K562 (cell line): ENCODE measurements around the gene ERP27. TPM values are rescaled to one million over a fixed set of nuclear protein-coding genes. Genes with fewer than 3 reads are reported as not detected.
A peak's percentile ranks its signal among the peaks of the same experiment; 100 is the strongest.

Experiments used
- ATAC-seq: fragments of 200-7000 bp; cut with Tn5 transposase; 3 replicates; pipeline ENCODE4 v1.9.1; 2020; ENCODE audit warnings: moderate library complexity
- BruUV-seq: library from RNA; stranded (reverse); fragments of 400-500 nt; replicated peaks from 2 replicates; lab custom pipeline; 2021; lab: Mats Ljungman, UMichigan
- CTCF ChIA-PET: fragments of 300-600 bp; formaldehyde crosslinking; extraction: SDS; loops from one replicate; lab custom pipeline; 2021; ENCODE audit warnings: low intra/inter-chr PET ratio; lab: Yijun Ruan, JAX
- POLR2A ChIA-PET: fragments of 300-600, 350-650 bp; sonication (Branson Sonifier 250); formaldehyde crosslinking; extraction: SDS; loops from one replicate; lab custom pipeline; 2021; ENCODE audit warnings: antibody characterized with exemption, inconsistent platforms; lab: Yijun Ruan, JAX
- DNase-seq, 4 experiments: peaks; one replicate each; pipeline versions ENCODE4 v3.0.0 to v3.0.0-alpha.2; 2011 to 2018; ENCODE audit warnings: low spot score in 3 of 4, mixed read lengths in 3 of 4; ENCODE audit errors: extremely low read depth in 1 of 4
- FAIRE-seq: peaks from 2 replicates; lab custom pipeline; 2011; peaks lifted over from hg19 to GRCh38; lab: Jason Lieb, UNC
- H2AFZ ChIP-seq: 2 replicates; pipeline ENCODE4 v1.6.0; 2011; ENCODE audit warnings: low read depth, low read length, control low read depth, inconsistent platforms
- H3K27ac ChIP-seq: fragments of 200-600 bp; 3 replicates; pipeline ENCODE4 v1.8.0; 2011; ENCODE audit warnings: low read depth, mild to moderate bottlenecking, control low read depth, inconsistent platforms, low read length, moderate library complexity, mixed read lengths; ENCODE audit errors: extremely low read depth
- H3K27me3 ChIP-seq, 2 experiments: fragments of 300-600 bp in 1 of 2; 2 replicates in 1 of 2; 3 replicates in 1 of 2; pipeline versions ENCODE4 v1.6.0 to v1.8.0; 2011; ENCODE audit warnings: inconsistent platforms in 2 of 2, low read length in 2 of 2, mild to moderate bottlenecking in 1 of 2, mixed read lengths in 1 of 2, moderate library complexity in 1 of 2; ENCODE audit not compliant: control insufficient read depth in 2 of 2, insufficient read depth in 2 of 2
- H3K36me3 ChIP-seq: fragments of 300-600 bp; 3 replicates; pipeline ENCODE4 v1.8.0; 2011; ENCODE audit warnings: mild to moderate bottlenecking, low read length, inconsistent platforms; ENCODE audit not compliant: control insufficient read depth, insufficient read depth
- H3K4me1 ChIP-seq, 2 experiments: fragments of 200-600 bp in 1 of 2; replicated peaks in 1 of 2; 2 replicates in 1 of 2; 3 replicates in 1 of 2; pipeline versions ENCODE4 v1.5.1 to v1.8.0; 2011; ENCODE audit warnings: inconsistent platforms in 2 of 2, low read length in 2 of 2, mild to moderate bottlenecking in 1 of 2, mixed read lengths in 1 of 2, moderate library complexity in 1 of 2; ENCODE audit not compliant: control insufficient read depth in 2 of 2, insufficient read depth in 2 of 2
- H3K4me2 ChIP-seq: 2 replicates; pipeline ENCODE4 v1.6.1; 2011; ENCODE audit warnings: low read length, control low read depth, inconsistent platforms, mixed read lengths; ENCODE audit not compliant: insufficient read depth
- H3K4me3 ChIP-seq: fragments of 200-600 bp; sonication (generic), shearing (Covaris generic); 2 replicates; pipeline ENCODE4 v1.5.1; 2016; ENCODE audit warnings: control low read depth, inconsistent platforms
- H3K79me2 ChIP-seq: fragments of 200-600 bp; 3 replicates; pipeline ENCODE4 v1.8.0; 2011; ENCODE audit warnings: low read length, inconsistent platforms; ENCODE audit not compliant: control insufficient read depth, insufficient read depth
- H3K9ac ChIP-seq, 2 experiments: 2 replicates each; pipeline versions ENCODE4 v1.6.0 to v1.6.1; 2011; ENCODE audit warnings: low read depth in 2 of 2, low read length in 2 of 2, control low read depth in 1 of 2, inconsistent platforms in 1 of 2, mild to moderate bottlenecking in 1 of 2, mixed read lengths in 1 of 2; ENCODE audit not compliant: insufficient read depth in 1 of 2
- H3K9me1 ChIP-seq: one replicate; pipeline ENCODE4 v1.6.0; 2011; ENCODE audit warnings: inconsistent platforms, mild to moderate bottlenecking, low read length, moderate library complexity; ENCODE audit not compliant: control insufficient read depth, insufficient read depth
- H3K9me3 ChIP-seq: replicated peaks from 2 replicates; pipeline ENCODE4 v1.5.1; 2011; ENCODE audit warnings: low read depth, low read length, inconsistent platforms; ENCODE audit not compliant: control insufficient read depth, insufficient read depth
- H4K20me1 ChIP-seq: replicated peaks from 2 replicates; pipeline ENCODE4 v1.6.1; 2011; ENCODE audit warnings: low read length, inconsistent platforms, mixed read lengths; ENCODE audit not compliant: control insufficient read depth, insufficient read depth
- ARID1B ChIP-seq: fragments of 450-650 bp; IDR thresholded peaks from 2 replicates; pipeline ENCODE4 v1.6.1; 2016; ENCODE audit warnings: antibody characterized with exemption, mild to moderate bottlenecking, inconsistent platforms
- CBFA2T2 ChIP-seq: fragments of 450-650 bp; conservative IDR thresholded peaks from 2 replicates; pipeline ENCODE4 v1.6.1; 2017; ENCODE audit warnings: mild to moderate bottlenecking
- CBFA2T3 ChIP-seq: fragments of 450-650 bp; IDR thresholded peaks from 2 replicates; pipeline ENCODE4 v1.6.1; 2017
- CBFB ChIP-seq: sonication (generic); formaldehyde crosslinking; IDR thresholded peaks from 2 replicates; pipeline ENCODE4 v1.4.0; 2020; ENCODE audit warnings: mild to moderate bottlenecking, missing genetic modification reagents
- DPF2 ChIP-seq: fragments of 450-650 bp; IDR thresholded peaks from 2 replicates; pipeline ENCODE4 v1.6.1; 2016
- EP300 ChIP-seq: IDR thresholded peaks from 2 replicates; pipeline ENCODE4 v1.6.1; 2012; ENCODE audit warnings: low read length, improper control_type of control experiment
- EWSR1 ChIP-seq: fragments of 450-650 bp; IDR thresholded peaks from 2 replicates; pipeline ENCODE4 v1.6.1; 2018; ENCODE audit warnings: borderline replicate concordance, mild to moderate bottlenecking, low read depth, moderate library complexity; ENCODE audit not compliant: partially characterized antibody
- FOSL1 ChIP-seq: fragments of 200-800 bp; sonication (Bioruptor generic); conservative IDR thresholded peaks from 2 replicates; pipeline ENCODE4 v1.6.1; 2016; ENCODE audit warnings: missing genetic modification characterization, missing compliant biosample characterization
- HDGF ChIP-seq: fragments of 450-650 bp; IDR thresholded peaks from 2 replicates; pipeline ENCODE4 v1.6.1; 2016
- MAFG ChIP-seq: fragments of 450-650 bp; conservative IDR thresholded peaks from 2 replicates; pipeline ENCODE4 v1.6.1; 2016; ENCODE audit warnings: missing genetic modification characterization, missing compliant biosample characterization
- MED1 ChIP-seq: sonication (generic); formaldehyde crosslinking; IDR thresholded peaks from 2 replicates; pipeline ENCODE4 v1.8.1; 2023; ENCODE audit warnings: missing genetic modification reagents, borderline replicate concordance
- NFE2 ChIP-seq: IDR thresholded peaks from 2 replicates; pipeline ENCODE4 v1.6.1; 2014; ENCODE audit warnings: antibody characterized with exemption, low read depth
- OTX1 ChIP-seq: fragments of 450-650 bp; formaldehyde crosslinking; IDR thresholded peaks from 2 replicates; pipeline ENCODE4 v1.4.0; 2022; ENCODE audit warnings: mild to moderate bottlenecking
- PML ChIP-seq: IDR thresholded peaks from 2 replicates; pipeline ENCODE4 v1.6.1; 2012; ENCODE audit warnings: low read length, inconsistent platforms
- POLR2AphosphoS5 ChIP-seq: IDR thresholded peaks from 2 replicates; pipeline ENCODE4 v1.6.1; 2011; ENCODE audit warnings: mild to moderate bottlenecking, low read depth, low read length, moderate library complexity; ENCODE audit not compliant: control insufficient read depth, insufficient read depth
- SMAD4 ChIP-seq: fragments of 250-450 bp; sonication (Bioruptor Pico); conservative IDR thresholded peaks from 2 replicates; pipeline ENCODE4 v1.8.0; 2021; ENCODE audit warnings: inconsistent platforms, mild to moderate bottlenecking, moderate library complexity
- STAT5A ChIP-seq: IDR thresholded peaks from 2 replicates; pipeline ENCODE4 v1.6.1; 2012; ENCODE audit warnings: low read length, inconsistent platforms, borderline replicate concordance
- TCF3 ChIP-seq: sonication (generic); formaldehyde crosslinking; IDR thresholded peaks from 2 replicates; pipeline ENCODE4 v1.4.0; 2020; ENCODE audit warnings: mild to moderate bottlenecking, missing genetic modification reagents
- TRIM24 ChIP-seq, 2 experiments: fragments of 450-650 bp; IDR thresholded peaks; 2 replicates each; pipeline ENCODE4 v1.6.1; 2016
- ZBTB7A ChIP-seq: IDR thresholded peaks from 2 replicates; pipeline ENCODE4 v1.6.1; 2011; ENCODE audit warnings: low read depth, mild to moderate bottlenecking, low read length, moderate library complexity, borderline replicate concordance; ENCODE audit not compliant: control insufficient read depth
- ZNF253 ChIP-seq: fragments of 250-450 bp; sonication (Bioruptor Pico); conservative IDR thresholded peaks from 2 replicates; pipeline ENCODE4 v1.6.1; 2021; ENCODE audit warnings: mild to moderate bottlenecking
- ZNF766 ChIP-seq: fragments of 200-800 bp; sonication (Bioruptor generic); conservative IDR thresholded peaks from 2 replicates; pipeline ENCODE4 v1.6.1; 2016; ENCODE audit warnings: missing genetic modification characterization, missing compliant biosample characterization
- WGBS: fragments of 100-300 bp; shearing (Covaris generic); methylation state at CpG from one replicate; pipeline ENCODE4 v1.1.6; 2016; ENCODE audit warnings: low coverage, mixed read lengths; ENCODE audit not compliant: insufficient coverage; ENCODE audit errors: missing lambda C conversion rate; 5-methylcytosine and 5-hydroxymethylcytosine counted together
- in situ Hi-C: fragments of 300-500 bp; cut with MboI; formaldehyde crosslinking; loops from 4 replicates; pipeline ENCODE4 v1.15.0; 2018; ENCODE audit warnings: inconsistent platforms, mixed read lengths
- intact Hi-C: fragments of 100-400 bp; cut with micrococcal nuclease; formaldehyde crosslinking; loops from 2 replicates; pipeline ENCODE4 v1.14.2; 2022
- polyA plus RNA-seq, 8 experiments: library from polyadenylated mRNA; depleted of rRNA in 4 of 8; stranded (reverse) in 5 of 8; unstranded in 3 of 8; fragments of >200 nt; fragmentation: Nextera tagmentation in 2 of 8; fragmentation: Illumina TruSeq in 1 of 8; extraction: Ambion mirVana in 2 of 8; extraction: Trizol in 1 of 8; gene quantifications; 2 replicates each; pipeline versions ENCODE4 v1.2.1 to v1.2.3, GENCODE V29; 2011 to 2014; ENCODE audit warnings: inconsistent platforms in 1 of 8, missing spikeins in 1 of 8
- total RNA-seq, 7 experiments: library from RNA; depleted of rRNA in 6 of 7; stranded (reverse); fragments of >200 nt in 6 of 7; fragmentation: Illumina TruSeq in 2 of 7; extraction: Trizol in 2 of 7; gene quantifications; 2 replicates each; pipeline versions ENCODE4 v1.2.1 to v1.2.3, GENCODE V29; 2011 to 2021; ENCODE audit warnings: low replicate concordance in 1 of 7
- TF ChIP-seq, protein P1 (sequence below): fragments of 250-450 bp; sonication (Bioruptor Pico); IDR thresholded peaks from 2 replicates; pipeline ENCODE4 v1.8.0; 2022; ENCODE audit warnings: moderate library complexity, mild to moderate bottlenecking, inconsistent platforms
- TF ChIP-seq, protein P2 (sequence below): fragments of 450-650 bp; conservative IDR thresholded peaks from 2 replicates; pipeline ENCODE4 v1.6.1; 2016; ENCODE audit warnings: missing genetic modification characterization, low read depth, mild to moderate bottlenecking, missing compliant biosample characterization, moderate library complexity

Gene ERP27
- total and polyA plus RNA-seq, 9 of the 15 experiments (the other 6 are each of a cell fraction or from before 2014, with no cell fraction given), result 0.07 to 0.27 (median 0.11) TPM; not detected in 6

DNA sequence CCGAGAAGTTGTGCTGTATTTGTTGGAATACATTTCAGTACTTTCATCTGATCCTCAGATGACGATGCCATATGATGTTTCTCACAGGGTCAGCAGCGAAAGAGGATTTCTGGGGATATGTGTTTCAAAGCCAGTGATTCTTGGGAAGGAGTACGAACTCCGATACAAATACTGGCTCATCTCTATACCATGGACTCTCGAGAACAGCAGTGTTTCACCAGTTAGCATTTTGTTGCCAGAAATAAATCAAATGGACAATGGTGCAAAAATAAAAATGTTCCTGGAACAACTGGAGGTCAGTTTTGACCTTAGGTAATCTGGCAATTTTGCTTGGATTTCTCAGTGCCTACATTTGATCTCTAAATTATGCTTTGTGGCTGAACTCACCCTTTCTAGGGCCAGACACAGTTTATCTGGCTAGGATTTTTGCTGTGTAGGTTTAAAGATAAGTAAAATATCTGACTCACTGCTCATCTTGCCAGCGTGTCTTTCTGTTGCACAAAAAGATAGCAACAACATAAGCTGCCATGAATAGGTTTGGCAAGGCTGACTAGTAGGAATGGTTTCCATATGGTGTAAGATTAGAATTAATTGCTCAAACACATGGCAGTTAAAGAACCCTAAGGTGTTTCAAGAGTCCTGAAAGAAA is 41.7 kb downstream of the ERP27 start:
- Histone ChIP-seq H3K27me3 (peaks cover 0 to 3% of the 10 kb centered on the region in 2 experiments; a peak in 1 of 5 replicates), H2AFZ (no peak overlapping the region), H3K9ac (no peak overlapping the region), H3K4me1 (no peaks in the 10 kb centered on the region; a peak in 1 of 5 replicates), H3K27ac (no peak overlapping the region), H3K9me3 (no peaks in the 10 kb centered on the region), H3K4me2 (no peak overlapping the region), H3K4me3 (no peak overlapping the region), H4K20me1 (no peaks in the 10 kb centered on the region), H3K36me3 (no peaks in the 10 kb centered on the region), H3K79me2 (no peaks in the 10 kb centered on the region), H3K9me1 (no peaks in the 10 kb centered on the region)
- ChIA-PET POLR2A (no interaction called here), CTCF (no interaction called here)
- intact Hi-C loops, result no loop called here
- ATAC-seq (no peak), DNase-seq (peak in 2 of 4 experiments; percentile 4 to 55), FAIRE-seq (no peak)
- BruUV-seq, result no TSS peak
- 1% methylated on average over 7 of the region's 7 CpGs for WGBS
- in situ Hi-C loops, result no loop called here
- TF ChIP-seq STAT5A, result peak; percentile 43; the same call in 1 of the 2 replicates
- no peak for TF ChIP-seq HDGF
- TF ChIP-seq ZNF253 (CRISPR knock-in tag), result no peak
- no peak for TF ChIP-seq OTX1 (CRISPR knock-in tag)
- peak; percentile 75 for TF ChIP-seq ARID1B
- TF ChIP-seq, protein P1, sequence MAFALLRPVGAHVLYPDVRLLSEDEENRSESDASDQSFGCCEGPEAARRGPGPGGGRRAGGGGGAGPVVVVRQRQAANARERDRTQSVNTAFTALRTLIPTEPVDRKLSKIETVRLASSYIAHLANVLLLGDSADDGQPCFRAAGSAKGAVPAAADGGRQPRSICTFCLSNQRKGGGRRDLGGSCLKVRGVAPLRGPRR (CRISPR knock-in tag), result no peak
- 0 out of 2 replicates have a peak, but pooled peaks have one; percentile 2 for TF ChIP-seq ZNF766 (CRISPR knock-in tag)
- peak; percentile 79 for TF ChIP-seq FOSL1 (tag)
- peak; percentile 42 for TF ChIP-seq NFE2
- TF ChIP-seq EWSR1, result no peak
- TF ChIP-seq MED1 (CRISPR knock-in tag), result no peak
- TF ChIP-seq, protein P2, sequence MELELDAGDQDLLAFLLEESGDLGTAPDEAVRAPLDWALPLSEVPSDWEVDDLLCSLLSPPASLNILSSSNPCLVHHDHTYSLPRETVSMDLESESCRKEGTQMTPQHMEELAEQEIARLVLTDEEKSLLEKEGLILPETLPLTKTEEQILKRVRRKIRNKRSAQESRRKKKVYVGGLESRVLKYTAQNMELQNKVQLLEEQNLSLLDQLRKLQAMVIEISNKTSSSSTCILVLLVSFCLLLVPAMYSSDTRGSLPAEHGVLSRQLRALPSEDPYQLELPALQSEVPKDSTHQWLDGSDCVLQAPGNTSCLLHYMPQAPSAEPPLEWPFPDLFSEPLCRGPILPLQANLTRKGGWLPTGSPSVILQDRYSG (tag), result no peak
- TF ChIP-seq PML, result 0 out of 2 replicates have a peak, but pooled peaks have one; percentile 22
- TF ChIP-seq CBFA2T3, result peak; percentile 86
- TF ChIP-seq SMAD4, result 0 out of 2 replicates have a peak, but pooled peaks have one; percentile 20
- TF ChIP-seq ZBTB7A, result no peak
- peak; percentile 79 for TF ChIP-seq CBFA2T2
- TF ChIP-seq CBFB, result no peak
- 0 out of 2 replicates have a peak, but pooled peaks have one; percentile 22 for TF ChIP-seq POLR2AphosphoS5
- peak; percentile 67 for TF ChIP-seq MAFG (tag)
- TF ChIP-seq EP300, result peak; percentile 32; the same call in 1 of the 2 replicates
- TF ChIP-seq TRIM24 (IDR thresholded peaks at IDR 0.05), result peak in 1 of 2 experiments; percentile 50; a peak in 1 of 4 replicates
- peak; percentile 59; the same call in 1 of the 2 replicates for TF ChIP-seq DPF2
- TF ChIP-seq TCF3 (CRISPR knock-in tag), result 0 out of 2 replicates have a peak, but pooled peaks have one; percentile 12
